Activated naive CD4-positive, alpha-beta T cell treated with anti-CD3 and anti-CD28 coated beads, Interleukin-2, amount 10 ng/mL, durations not matched to agents 7 days and 5 days (primary cell): ENCODE data around the gene ZNF761.
"Not testable (repeated sequence)": the region's sequence is repeated elsewhere in the genome, so short reads cannot be mapped to it uniquely, and the experiment has no call there.

Experiments used
- CTCF ChIA-PET: fragments of 350-600 bp; sonication (Branson Sonifier 250); formaldehyde crosslinking; loops from one replicate; lab custom pipeline; 2021; ENCODE audit warnings: antibody characterized with exemption; lab: Charles Lee
- DNase-seq: peaks from one replicate; pipeline ENCODE4 v3.0.0-alpha.2; 2020
- H3K27ac Mint-ChIP-seq: one replicate; pipeline ENCODE4 v1.8.0; 2021; ENCODE audit warnings: mild to moderate bottlenecking, moderate library complexity, mixed read lengths
- H3K27me3 Mint-ChIP-seq: one replicate; pipeline ENCODE4 v1.8.0; 2021; ENCODE audit warnings: mild to moderate bottlenecking, mixed read lengths
- H3K36me3 Mint-ChIP-seq: one replicate; pipeline ENCODE4 v1.8.0; 2021; ENCODE audit warnings: mixed read lengths
- H3K4me1 Mint-ChIP-seq: one replicate; pipeline ENCODE4 v1.8.0; 2021; ENCODE audit warnings: mixed read lengths
- H3K4me3 Mint-ChIP-seq: one replicate; pipeline ENCODE4 v1.8.0; 2021; ENCODE audit warnings: mild to moderate bottlenecking, moderate library complexity, mixed read lengths
- H3K9me3 Mint-ChIP-seq: one replicate; pipeline ENCODE4 v1.8.0; 2021; ENCODE audit warnings: mixed read lengths

Gene ZNF761

DNA sequence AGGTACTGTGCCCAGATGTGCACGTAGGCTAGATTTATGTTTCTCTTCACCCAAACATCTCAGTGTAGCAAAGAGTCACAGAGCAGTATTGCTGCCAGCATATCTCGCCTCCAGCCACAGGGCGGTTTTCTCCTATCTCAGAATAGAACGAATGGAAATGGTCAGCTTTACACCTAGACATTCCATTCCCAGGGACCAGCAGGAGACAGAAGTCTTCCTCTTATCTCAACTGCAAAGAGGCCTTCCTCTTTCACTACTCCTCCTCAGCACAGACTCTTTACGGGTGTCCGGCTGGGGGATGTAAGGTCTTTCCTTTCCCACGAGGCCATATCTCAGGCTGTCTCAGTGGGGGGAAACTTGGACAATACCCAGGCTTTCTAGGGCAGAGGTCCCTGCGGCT is 36.8 kb downstream of the ZNF761 start:
- Mint-ChIP-seq H3K4me3 (peak overlapping the region; percentile 87), H3K9me3 (peaks cover 31% of the 10 kb centered on the region), H3K4me1 (peaks cover 25% of the 10 kb centered on the region), H3K27ac (peak overlapping the region; percentile 74), H3K36me3 (peaks cover 36% of the 10 kb centered on the region), H3K27me3 (peaks cover 17% of the 10 kb centered on the region)
- DNase-seq, CTCF ChIA-PET: not testable (repeated sequence)

DNA sequence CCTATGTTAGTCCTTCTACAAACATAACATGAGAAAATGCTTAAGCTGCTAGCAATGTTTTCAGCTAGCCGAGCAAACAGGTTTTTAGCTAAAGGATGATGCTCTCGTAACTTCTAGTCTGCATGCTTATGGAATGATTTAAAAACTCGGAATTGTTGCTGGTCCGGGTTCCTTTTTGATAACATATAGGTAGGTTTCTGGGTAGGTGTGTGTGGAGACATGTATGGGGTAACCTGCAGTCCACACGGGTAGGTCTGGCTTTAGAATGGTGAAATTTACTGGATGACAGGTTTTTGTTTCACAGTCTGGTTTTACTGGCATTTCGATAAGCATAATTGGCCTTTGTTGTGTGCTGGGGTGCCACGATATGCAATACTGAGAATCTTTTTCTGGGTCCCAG is 40.1 kb downstream of the ZNF761 start:
- CTCF ChIA-PET: interaction anchor here (1.2 kb wide), 1 partner anchor 36 kb away, joined by 7 read pairs; no protein-coding TSS in a partner anchor
- H3K36me3 Mint-ChIP-seq: peaks cover 58% of the 10 kb centered on the region
- H3K27ac Mint-ChIP-seq: no peak overlapping the region

GRCh38 chr19:53474832-53475231 is 43.0 kb downstream of the ZNF761 start:
- CTCF ChIA-PET: interaction anchor here (1.3 to 1.5 kb wide), 2 partner anchors 41 to 50 kb away, joined by 3 to 6 read pairs; no protein-coding TSS in a partner anchor
- not testable (repeated sequence) for H3K27me3 Mint-ChIP-seq, DNase-seq, H3K4me3 Mint-ChIP-seq, H3K4me1 Mint-ChIP-seq, H3K27ac Mint-ChIP-seq
- H3K36me3 Mint-ChIP-seq: peaks cover 73% of the 10 kb centered on the region
- H3K9me3 Mint-ChIP-seq: peaks cover 60% of the 10 kb centered on the region

More for the DNA sequence above, 40.1 kb downstream of the ZNF761 start:
- Mint-ChIP-seq H3K4me3 (no peak overlapping the region), H3K4me1 (peaks cover 22% of the 10 kb centered on the region), H3K27me3 (peaks cover 5% of the 10 kb centered on the region), H3K9me3 (peaks cover 43% of the 10 kb centered on the region)
- no peak for DNase-seq

DNA sequence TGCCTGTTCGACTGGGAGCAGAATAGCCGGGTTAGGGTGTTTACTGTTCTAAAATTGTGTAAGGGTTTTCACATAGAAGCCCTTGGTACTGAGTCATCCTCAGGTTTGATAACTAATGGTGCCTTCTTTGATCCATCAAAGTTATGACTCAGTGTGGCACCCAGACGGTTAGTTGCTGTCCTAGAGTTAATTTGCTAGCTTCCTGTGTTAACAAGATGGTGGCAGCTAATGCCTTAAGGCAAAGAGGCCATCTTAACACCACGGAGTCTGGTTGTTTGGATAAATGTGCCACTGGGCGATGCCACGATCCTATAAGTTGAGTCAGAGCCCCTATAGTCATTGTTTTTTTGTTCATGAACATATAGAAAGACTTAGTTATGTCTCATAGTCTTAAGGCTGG is 43.7 kb downstream of the ZNF761 start:
- not testable (repeated sequence) for H3K4me1 Mint-ChIP-seq, H3K4me3 Mint-ChIP-seq, H3K27ac Mint-ChIP-seq, DNase-seq, H3K27me3 Mint-ChIP-seq
- CTCF ChIA-PET: interaction anchor here (1.3 to 1.5 kb wide), 2 partner anchors 41 to 51 kb away, joined by 3 to 6 read pairs; no protein-coding TSS in a partner anchor
- H3K36me3 Mint-ChIP-seq: peaks cover 79% of the 10 kb centered on the region
- H3K9me3 Mint-ChIP-seq: peaks cover 67% of the 10 kb centered on the region

- H3K4me1 Mint-ChIP-seq, H3K27me3 Mint-ChIP-seq, DNase-seq, CTCF ChIA-PET, H3K4me3 Mint-ChIP-seq, H3K27ac Mint-ChIP-seq: not testable (repeated sequence)
- peaks cover 62% of the 10 kb centered on the region for H3K9me3 Mint-ChIP-seq
- H3K36me3 Mint-ChIP-seq: peaks cover 84% of the 10 kb centered on the region
Measured at GRCh38 chr19:53483751-53484150, 52.0 kb downstream of the ZNF761 start.

DNA sequence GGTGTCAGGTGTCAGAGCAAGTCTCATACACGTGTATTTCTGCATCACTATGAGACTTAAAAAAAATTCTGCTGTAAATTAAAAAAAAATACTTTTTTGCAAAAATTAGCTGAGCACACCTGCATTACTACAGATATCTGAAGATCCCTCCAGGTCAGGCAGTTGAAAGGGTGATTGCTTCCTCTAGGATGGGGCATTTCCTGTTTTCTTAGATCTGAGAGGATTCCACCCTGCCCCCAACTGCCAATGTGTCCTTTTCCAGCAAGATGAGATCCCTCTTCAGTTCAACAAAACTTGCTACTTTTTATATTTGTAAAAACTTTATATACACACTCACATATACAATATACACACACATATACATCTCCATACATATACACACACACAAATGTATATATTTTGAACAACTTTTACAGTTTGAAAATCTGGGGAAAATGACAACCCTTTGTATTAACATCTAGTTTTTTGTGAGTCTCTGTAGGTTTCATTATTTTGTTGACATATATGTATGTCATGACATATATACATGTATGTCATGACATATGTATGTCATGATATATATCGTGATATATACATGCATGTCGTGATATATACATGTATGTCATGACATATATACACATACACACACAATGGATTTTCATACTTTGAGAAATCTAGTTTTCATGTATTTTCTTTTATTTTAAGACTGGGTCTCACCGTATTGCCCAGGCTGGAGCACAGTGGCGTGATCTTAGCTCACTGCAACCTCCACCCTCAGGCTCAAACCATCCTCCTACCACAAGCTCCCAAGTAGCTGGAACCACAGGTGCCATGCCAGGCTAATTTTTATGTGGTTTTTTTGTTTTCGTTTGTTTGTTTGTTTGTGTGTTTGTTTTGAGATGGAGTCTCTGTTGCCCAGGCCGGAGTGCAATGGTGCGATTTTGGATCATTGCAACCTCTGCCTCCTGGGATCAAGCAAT is 53.5 kb downstream of the ZNF761 start:
- Mint-ChIP-seq H3K4me3 (no peak overlapping the region), H3K9me3 (peaks cover 53% of the 10 kb centered on the region), H3K27ac (no peak overlapping the region), H3K36me3 (peaks cover 81% of the 10 kb centered on the region), H3K4me1 (no peaks in the 10 kb centered on the region), H3K27me3 (no peaks in the 10 kb centered on the region)
- DNase-seq: no peak
- CTCF ChIA-PET: no interaction called here

DNA sequence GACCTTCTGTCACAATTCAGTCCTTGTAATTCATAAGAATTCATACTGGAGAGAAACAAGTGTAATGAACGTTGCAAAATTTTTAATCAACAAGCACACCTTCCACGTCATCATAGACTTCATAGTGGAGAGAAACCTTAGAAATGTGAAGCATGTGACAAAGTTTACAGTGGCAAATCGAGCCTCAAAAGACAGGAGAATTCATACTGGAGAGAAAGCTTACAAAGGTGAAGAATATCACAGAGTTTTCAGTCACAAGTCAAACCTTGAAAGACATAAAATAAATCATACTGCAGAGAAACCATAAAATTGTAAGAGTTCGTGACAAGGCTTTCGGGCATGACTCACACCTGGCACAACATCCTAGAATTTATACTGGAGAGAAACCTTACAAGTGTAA is 60.4 kb downstream of the ZNF761 start:
- peaks cover 65% of the 10 kb centered on the region for H3K36me3 Mint-ChIP-seq

DNA sequence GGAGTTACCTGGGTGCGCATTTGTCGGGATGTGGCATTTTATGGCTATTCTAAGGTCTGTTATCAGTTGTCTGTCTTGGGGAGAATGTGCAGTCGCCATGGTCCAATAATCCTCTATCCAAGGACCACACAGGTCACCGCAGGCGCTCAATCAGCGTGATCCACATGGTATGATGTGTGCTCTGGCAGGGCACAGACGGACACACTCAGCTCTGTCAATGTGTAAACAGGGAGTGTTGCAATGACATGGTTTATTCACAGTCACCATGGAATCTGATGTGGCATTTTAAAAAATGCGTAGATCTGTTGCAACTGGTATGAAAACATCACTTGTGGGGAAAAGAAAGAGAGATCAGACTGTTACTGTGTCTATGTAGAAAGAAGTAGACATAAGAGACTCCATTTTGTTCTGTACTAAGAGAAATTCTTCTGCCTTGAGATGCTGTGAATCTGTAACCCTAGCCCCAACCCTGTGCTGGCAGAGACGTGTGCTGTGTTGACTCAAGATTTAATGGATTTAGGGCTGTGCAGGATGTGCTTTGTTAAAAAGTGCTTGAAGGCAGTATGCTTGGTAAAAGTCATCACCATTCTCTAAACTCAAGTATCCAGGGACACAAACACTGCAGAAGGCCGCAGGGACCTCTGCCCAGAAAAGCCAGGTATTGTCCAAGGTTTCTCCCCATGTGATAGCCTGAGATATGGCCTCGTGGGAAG is 65.7 kb downstream of the ZNF761 start:
- DNase-seq, H3K4me3 Mint-ChIP-seq, H3K27me3 Mint-ChIP-seq, CTCF ChIA-PET, H3K4me1 Mint-ChIP-seq: not testable (repeated sequence)
- peaks cover 55% of the 10 kb centered on the region for H3K9me3 Mint-ChIP-seq
- peak overlapping the region; percentile 1 for H3K27ac Mint-ChIP-seq
- peaks cover 17% of the 10 kb centered on the region for H3K36me3 Mint-ChIP-seq

More for the DNA sequence above, 60.4 kb downstream of the ZNF761 start:
- H3K27me3 Mint-ChIP-seq: no peaks in the 10 kb centered on the region
- H3K4me3 Mint-ChIP-seq: no peak overlapping the region
- CTCF ChIA-PET: no interaction called here
- peaks cover 69% of the 10 kb centered on the region for H3K9me3 Mint-ChIP-seq
- no peak for DNase-seq
- H3K27ac Mint-ChIP-seq: no peak overlapping the region
- H3K4me1 Mint-ChIP-seq: no peaks in the 10 kb centered on the region

DNA sequence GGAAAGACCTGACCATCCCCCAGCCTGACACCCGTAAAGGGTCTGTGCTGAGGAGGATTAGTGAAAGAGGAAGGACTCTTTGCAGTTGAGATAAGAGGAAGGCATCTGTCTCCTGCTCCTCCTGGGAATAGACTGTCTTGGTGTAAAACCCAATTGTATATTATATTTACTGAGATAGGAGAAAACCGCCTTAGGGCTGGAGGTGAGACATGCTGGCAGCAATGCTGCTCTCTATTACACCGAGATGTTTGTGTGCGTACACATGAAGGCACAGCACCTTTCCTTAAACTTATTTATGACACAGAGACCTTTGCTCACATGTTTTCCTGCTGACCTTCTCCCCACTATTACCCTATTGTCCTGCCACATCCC is 66.2 kb downstream of the ZNF761 start:
- CTCF ChIA-PET, H3K27ac Mint-ChIP-seq, H3K4me1 Mint-ChIP-seq, DNase-seq, H3K4me3 Mint-ChIP-seq, H3K27me3 Mint-ChIP-seq: not testable (repeated sequence)
- H3K9me3 Mint-ChIP-seq: peaks cover 52% of the 10 kb centered on the region
- peaks cover 12% of the 10 kb centered on the region for H3K36me3 Mint-ChIP-seq

DNA sequence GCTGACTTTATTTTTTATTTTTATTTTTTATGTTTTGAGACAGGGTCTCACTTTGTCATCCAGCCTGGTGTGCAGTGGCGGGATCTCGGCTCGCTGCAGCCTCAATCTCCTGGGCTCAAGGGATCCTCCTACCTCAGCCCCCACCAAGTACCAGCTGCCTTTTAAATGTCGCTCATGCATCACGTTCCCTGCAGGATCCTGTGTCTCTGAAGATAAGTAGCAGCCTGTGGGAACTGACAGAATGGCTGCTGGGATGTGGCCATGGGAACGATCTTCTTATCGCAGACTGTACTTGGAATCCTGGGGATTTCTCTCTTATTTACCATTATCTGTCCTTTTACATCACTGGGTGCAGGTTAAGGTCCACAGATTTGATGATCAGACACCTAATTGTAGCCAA is 71.4 kb downstream of the ZNF761 start:
- H3K36me3 Mint-ChIP-seq, DNase-seq, H3K4me3 Mint-ChIP-seq, H3K27me3 Mint-ChIP-seq, CTCF ChIA-PET, H3K27ac Mint-ChIP-seq, H3K4me1 Mint-ChIP-seq: not testable (repeated sequence)
- H3K9me3 Mint-ChIP-seq: peaks cover 31% of the 10 kb centered on the region

- H3K4me3 Mint-ChIP-seq: not testable (repeated sequence)
Measured at GRCh38 chr19:53503671-53504364, 72.0 kb downstream of the ZNF761 start.

GRCh38 chr19:53504365-53504703 is 72.5 kb downstream of the ZNF761 start:
- CTCF ChIA-PET, DNase-seq, H3K27me3 Mint-ChIP-seq, H3K4me3 Mint-ChIP-seq, H3K27ac Mint-ChIP-seq, H3K36me3 Mint-ChIP-seq, H3K4me1 Mint-ChIP-seq: not testable (repeated sequence)
- H3K9me3 Mint-ChIP-seq: peaks cover 35% of the 10 kb centered on the region

More at GRCh38 chr19:53503671-53504364, 72.0 kb downstream of the ZNF761 start:
- CTCF ChIA-PET, H3K27me3 Mint-ChIP-seq, H3K27ac Mint-ChIP-seq, H3K36me3 Mint-ChIP-seq, DNase-seq, H3K4me1 Mint-ChIP-seq: not testable (repeated sequence)
- peaks cover 32% of the 10 kb centered on the region for H3K9me3 Mint-ChIP-seq

DNA sequence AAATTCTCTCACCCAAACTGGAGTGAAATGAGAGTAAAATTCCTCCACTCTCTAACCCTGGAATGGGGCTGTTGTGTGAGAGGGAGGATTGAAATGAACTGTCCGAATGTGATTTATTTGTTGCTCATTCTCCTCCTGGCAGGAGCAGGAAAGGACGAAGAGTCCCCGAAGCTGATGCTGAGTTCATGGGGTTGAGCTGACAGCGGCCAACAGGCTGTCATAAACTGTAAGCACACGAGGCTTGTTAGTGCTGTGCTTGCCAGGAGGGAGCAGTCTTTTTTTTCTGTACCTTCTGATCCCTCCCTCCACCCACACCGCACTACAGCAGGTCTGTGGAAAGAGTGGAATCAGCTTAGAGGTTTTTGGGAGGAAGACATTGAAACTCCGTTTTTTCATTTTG is 73.1 kb downstream of the ZNF761 start:
- Mint-ChIP-seq H3K36me3 (no peaks in the 10 kb centered on the region), H3K9me3 (peaks cover 36% of the 10 kb centered on the region), H3K4me1 (no peaks in the 10 kb centered on the region), H3K27ac (no peak overlapping the region), H3K4me3 (no peak overlapping the region), H3K27me3 (peaks cover 3% of the 10 kb centered on the region)
- DNase-seq: no peak
- CTCF ChIA-PET: no interaction called here

- Mint-ChIP-seq H3K27ac (no peak overlapping the region), H3K4me1 (no peaks in the 10 kb centered on the region), H3K36me3 (no peaks in the 10 kb centered on the region), H3K27me3 (peaks cover 3% of the 10 kb centered on the region), H3K4me3 (no peak overlapping the region), H3K9me3 (peaks cover 34% of the 10 kb centered on the region)
- no peak for DNase-seq
- CTCF ChIA-PET: no interaction called here
Measured at GRCh38 chr19:53506728-53507127, 74.9 kb downstream of the ZNF761 start.
